Measurements from ENCODE around the gene UST.

UST gene

DNA sequence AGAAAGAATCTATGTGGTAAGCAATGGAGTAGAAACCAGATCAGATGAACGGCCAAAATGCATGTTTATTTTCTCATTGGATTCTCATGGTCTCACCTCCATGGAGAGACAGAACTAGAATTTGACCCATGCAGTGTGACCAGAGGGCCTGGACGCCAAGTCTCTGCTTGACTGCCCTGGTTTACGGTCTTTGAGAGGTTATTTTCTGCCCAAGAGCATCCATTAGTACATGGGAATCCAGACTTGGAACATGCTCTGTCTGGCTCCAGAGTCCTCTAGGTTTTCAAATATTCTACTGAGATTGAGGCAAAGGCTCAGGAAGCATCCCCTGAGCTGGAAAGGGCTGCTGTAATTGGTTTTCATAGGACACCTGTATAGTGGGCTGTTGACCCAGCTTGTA lies 45.5 kb upstream of the UST start:
- Mint-ChIP-seq H3K4me3 (no peak overlapping the region), H3K27ac (no peak overlapping the region), H3K36me3 (ENCODE audit: low read depth) (peaks cover 12% of the 10 kb centered on the region), H3K4me1 (peaks cover 15% of the 10 kb centered on the region), H3K27me3 (ENCODE audit: low read depth, poor library complexity) (no peaks in the 10 kb centered on the region), H3K9me3 (peaks cover 30% of the 10 kb centered on the region)
- TF ChIP-seq CTCF (IDR thresholded peaks at IDR 0.05), result no peak
- DNase-seq, result no peak

DNA sequence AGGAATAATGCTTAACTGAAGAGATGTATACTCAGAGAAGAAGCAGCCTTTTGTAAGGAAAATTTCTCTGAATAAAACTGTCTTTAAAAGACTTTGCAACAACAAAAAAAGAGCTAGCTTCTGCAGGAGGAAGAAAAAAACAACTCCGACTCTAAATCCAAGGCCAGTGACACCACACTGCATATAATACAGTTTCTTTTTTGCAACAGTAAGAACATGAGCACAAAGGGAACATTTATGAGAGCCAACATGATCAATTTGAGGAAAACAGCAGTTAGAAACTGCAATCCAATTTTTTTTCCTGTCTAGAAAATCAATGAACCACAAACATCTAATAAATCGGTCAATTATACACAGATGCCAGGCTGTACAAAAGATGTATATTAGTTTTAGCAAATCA lies 42.9 kb upstream of the UST start:
- Mint-ChIP-seq H3K9me3 (peaks cover 18% of the 10 kb centered on the region), H3K27ac (no peak overlapping the region), H3K4me3 (no peak overlapping the region), H3K27me3 (ENCODE audit: low read depth, poor library complexity) (no peaks in the 10 kb centered on the region), H3K4me1 (peaks cover 15% of the 10 kb centered on the region), H3K36me3 (ENCODE audit: low read depth) (peaks cover 8% of the 10 kb centered on the region)
- no peak for DNase-seq
- no peak for TF ChIP-seq CTCF (IDR thresholded peaks at IDR 0.05)

GRCh38 chr6:148704400-148705246 lies 42.2 kb upstream of the UST start:
- H3K4me3 Mint-ChIP-seq, result no peak overlapping the region
- H3K27me3 Mint-ChIP-seq (ENCODE audit: low read depth, poor library complexity), result no peaks in the 10 kb centered on the region
- H3K36me3 Mint-ChIP-seq (ENCODE audit: low read depth), result peaks cover 8% of the 10 kb centered on the region
- TF ChIP-seq CTCF (IDR thresholded peaks at IDR 0.05), result no peak
- H3K27ac Mint-ChIP-seq, result no peak overlapping the region
- peaks cover 11% of the 10 kb centered on the region for H3K9me3 Mint-ChIP-seq
- DNase-seq, result no peak
- peaks cover 15% of the 10 kb centered on the region for H3K4me1 Mint-ChIP-seq

DNA sequence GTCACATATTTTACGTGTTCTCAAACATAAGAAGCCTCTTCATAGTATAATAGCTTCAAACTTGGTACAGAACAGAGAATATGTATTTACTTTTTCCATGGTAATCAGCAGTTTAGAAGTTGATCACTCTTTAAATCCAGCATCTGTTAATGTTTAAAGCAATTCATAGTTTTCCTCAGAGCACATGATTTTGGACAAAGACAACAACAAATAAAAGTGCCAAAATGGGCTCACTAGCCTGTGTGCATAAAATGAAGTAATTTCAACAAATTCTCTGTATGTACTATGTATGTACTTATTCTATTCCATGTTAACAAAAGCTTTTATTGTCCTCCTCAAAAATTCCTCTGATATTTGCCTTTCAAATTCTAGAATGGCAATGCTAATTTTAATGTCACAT lies 38.1 kb upstream of the UST start:
- H3K4me3 Mint-ChIP-seq, result no peak overlapping the region
- peaks cover 5% of the 10 kb centered on the region for H3K36me3 Mint-ChIP-seq (ENCODE audit: low read depth)
- no peak for DNase-seq
- H3K27ac Mint-ChIP-seq, result no peak overlapping the region
- peaks cover 20% of the 10 kb centered on the region for H3K9me3 Mint-ChIP-seq
- peaks cover 4% of the 10 kb centered on the region for H3K4me1 Mint-ChIP-seq
- no peak for TF ChIP-seq CTCF (IDR thresholded peaks at IDR 0.05)
- no peaks in the 10 kb centered on the region for H3K27me3 Mint-ChIP-seq (ENCODE audit: low read depth, poor library complexity)

GRCh38 chr6:148709577-148709976 lies 37.3 kb upstream of the UST start:
- Mint-ChIP-seq H3K36me3 (ENCODE audit: low read depth) (peaks cover 10% of the 10 kb centered on the region), H3K4me1 (peaks cover 4% of the 10 kb centered on the region), H3K27me3 (ENCODE audit: low read depth, poor library complexity) (no peaks in the 10 kb centered on the region), H3K4me3 (no peak overlapping the region), H3K9me3 (peaks cover 27% of the 10 kb centered on the region), H3K27ac (no peak overlapping the region)
- no peak for DNase-seq
- no peak for TF ChIP-seq CTCF (IDR thresholded peaks at IDR 0.05)

Measured in nephron progenitor cell (in vitro differentiated cells).